ENCODE measurements around the gene SHROOM3. TPM values are rescaled to one million over a fixed set of nuclear protein-coding genes. Genes with fewer than 3 reads are reported as not detected.

Gene SHROOM3
- total RNA-seq, 2 donors from 2014 or later, result 30.6 to 30.9 TPM

GRCh38 chr4:76525751-76526150, 90.7 kb downstream of the SHROOM3 start:
- H3K27ac ChIP-seq, result peak overlapping the region; percentile 26 to 70
- no peak for TF ChIP-seq CTCF (IDR thresholded peaks at IDR 0.05)
- H3K27me3 ChIP-seq, result no peaks in the 10 kb centered on the region
- DNase-seq (ENCODE audit: low spot score), result no peak
- peaks cover 0 to 13% of the 10 kb centered on the region in 2 donors for H3K9me3 ChIP-seq
- no peak overlapping the region for H3K4me3 ChIP-seq
- no peaks in the 10 kb centered on the region for H3K36me3 ChIP-seq
- H3K4me1 ChIP-seq, result peaks cover 0 to 19% of the 10 kb centered on the region in 2 donors

- Histone ChIP-seq H3K27ac (peak overlapping the region; percentile 26 to 70), H3K4me3 (no peak overlapping the region), H3K9me3 (peaks cover 0 to 7% of the 10 kb centered on the region in 2 donors)
Observed at GRCh38 chr4:76526585-76526990, 91.6 kb downstream of the SHROOM3 start.

GRCh38 chr4:76527666-76528065, 92.6 kb downstream of the SHROOM3 start:
- Histone ChIP-seq H3K27me3 (no peaks in the 10 kb centered on the region), H3K27ac (no peak overlapping the region), H3K4me1 (peaks cover 0 to 19% of the 10 kb centered on the region in 2 donors), H3K4me3 (no peak overlapping the region), H3K36me3 (no peaks in the 10 kb centered on the region), H3K9me3 (no peaks in the 10 kb centered on the region)
- TF ChIP-seq CTCF (IDR thresholded peaks at IDR 0.05), result no peak
- no peak for DNase-seq (ENCODE audit: low spot score)

More at GRCh38 chr4:76526585-76526990, 91.6 kb downstream of the SHROOM3 start:
- DNase-seq (ENCODE audit: low spot score), result no peak
- no peaks in the 10 kb centered on the region for H3K27me3 ChIP-seq
- H3K36me3 ChIP-seq, result no peaks in the 10 kb centered on the region
- peaks cover 0 to 19% of the 10 kb centered on the region in 2 donors for H3K4me1 ChIP-seq
- TF ChIP-seq CTCF (IDR thresholded peaks at IDR 0.05), result no peak

- DNase-seq (ENCODE audit: low spot score), result no peak
- Histone ChIP-seq H3K36me3 (no peaks in the 10 kb centered on the region), H3K9me3 (no peaks in the 10 kb centered on the region), H3K4me1 (peaks cover 0 to 15% of the 10 kb centered on the region in 2 donors), H3K27ac (no peak overlapping the region), H3K27me3 (no peaks in the 10 kb centered on the region), H3K4me3 (no peak overlapping the region)
- TF ChIP-seq CTCF (IDR thresholded peaks at IDR 0.05), result no peak
Observed at GRCh38 chr4:76531597-76531996, 96.6 kb downstream of the SHROOM3 start.

- Histone ChIP-seq H3K27me3 (no peaks in the 10 kb centered on the region), H3K36me3 (no peaks in the 10 kb centered on the region), H3K9me3 (no peaks in the 10 kb centered on the region), H3K4me1 (peaks cover 0 to 7% of the 10 kb centered on the region in 2 donors), H3K4me3 (no peak overlapping the region), H3K27ac (no peak overlapping the region)
- no peak for DNase-seq (ENCODE audit: low spot score)
- no peak for TF ChIP-seq CTCF (IDR thresholded peaks at IDR 0.05)
Observed at GRCh38 chr4:76532805-76533204, 97.8 kb downstream of the SHROOM3 start.

GRCh38 chr4:76533314-76533713, 98.3 kb downstream of the SHROOM3 start:
- Histone ChIP-seq H3K27ac (no peak overlapping the region), H3K4me3 (no peak overlapping the region), H3K4me1 (peaks cover 0 to 7% of the 10 kb centered on the region in 2 donors), H3K36me3 (no peaks in the 10 kb centered on the region), H3K27me3 (no peaks in the 10 kb centered on the region), H3K9me3 (no peaks in the 10 kb centered on the region)
- no peak for DNase-seq (ENCODE audit: low spot score)
- TF ChIP-seq CTCF (IDR thresholded peaks at IDR 0.05), result no peak
